Lower leg skin (tissue), 4 donors: ENCODE measurements around the gene ZNF214. TPM values are rescaled to one million over a fixed set of nuclear protein-coding genes. Genes with fewer than 3 reads are reported as not detected.
"Not testable (repeated sequence)": the region's sequence is repeated elsewhere in the genome, so short reads cannot be mapped to it uniquely, and the experiment has no call there.

Experiments
- DNase-seq, 2 donors: peaks; one replicate each; pipeline ENCODE4 v3.0.0-alpha.2; 2019; ENCODE audit warnings: low spot score in 2 of 2
- H3K4me3 ChIP-seq: fragments of 200-600 bp; sonication (generic); 2 replicates; pipeline ENCODE4 v1.5.1; 2017; ENCODE audit warnings: mild to moderate bottlenecking, low read depth; ENCODE audit not compliant: poor library complexity, severe bottlenecking
- CTCF ChIP-seq, 3 donors: fragments of 450-650 bp; IDR thresholded peaks; one replicate each; pipeline ENCODE4 v1.5.1; 2016; ENCODE audit warnings: antibody characterized with exemption in 3 of 3, mild to moderate bottlenecking in 3 of 3, moderate library complexity in 2 of 3
- POLR2A ChIP-seq, 2 donors: fragments of 450-650 bp; IDR thresholded peaks; one replicate each; pipeline ENCODE4 v1.6.1; 2016 to 2017; ENCODE audit warnings: antibody characterized with exemption in 2 of 2, mild to moderate bottlenecking in 1 of 2, moderate library complexity in 1 of 2
- WGBS, 2 donors: methylation state at CpG; one replicate each; pipeline ENCODE4 v1.1.5; 2018; 5-methylcytosine and 5-hydroxymethylcytosine counted together
- intact Hi-C: fragments of 100-400 bp; cut with DNase I; formaldehyde crosslinking; loops from one replicate; pipeline ENCODE4 v1.15.0; 2023; ENCODE audit warnings: low total_unique reads
- total RNA-seq, 4 donors: library from RNA; depleted of rRNA; stranded (reverse); fragments of >200 nt; gene quantifications; one replicate each; pipeline ENCODE4 v1.1.0, GENCODE V29; 2016

ZNF214 gene
- total RNA-seq, 4 donors from 2014 or later = 0.21 to 1.4 (median 0.71) TPM

DNA sequence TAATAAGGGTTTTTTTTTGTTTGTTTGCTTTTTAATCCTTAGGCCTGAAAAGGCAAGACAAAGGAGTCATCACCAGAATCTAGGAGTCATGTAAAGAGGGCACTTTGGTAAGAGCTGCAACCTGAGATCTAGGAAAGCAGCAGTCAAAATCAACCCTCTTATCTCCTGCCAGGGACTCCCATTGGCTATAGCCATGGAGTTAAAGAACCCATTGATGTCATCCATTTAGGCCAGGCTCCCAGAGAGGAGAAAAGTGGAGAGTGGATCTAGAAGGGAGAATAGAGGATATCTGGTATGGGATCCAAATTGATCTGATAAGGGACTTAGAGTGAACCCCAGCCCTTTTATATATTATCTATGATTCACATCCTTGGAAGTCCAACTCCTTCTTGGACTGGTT is 58.0 kb downstream of the ZNF214 start:
- DNase-seq = no peak
- intact Hi-C loops = no loop called here

GRCh38 chr11:6954248-6954647 is 65.9 kb downstream of the ZNF214 start:
- DNase-seq, H3K4me3 ChIP-seq, intact Hi-C loops: not testable (repeated sequence)
- WGBS, 2 donors = 95 to 97% methylated on average over 10 of the region's 10 CpGs

More for the DNA sequence above, 58.0 kb downstream of the ZNF214 start:
- no peak for TF ChIP-seq CTCF (IDR thresholded peaks at IDR 0.05)
- no peak for TF ChIP-seq POLR2A (IDR thresholded peaks at IDR 0.05)
- H3K4me3 ChIP-seq = no peak overlapping the region

Other genes starting within 250 kb of the ZNF214 start
- gene OR2AG2, start 248.4 kb downstream of the ZNF214 start, total RNA-seq = not detected
- gene OR2AG1, start 237.3 kb downstream of the ZNF214 start, total RNA-seq = not detected
- gene OR6A2, start 220.7 kb downstream of the ZNF214 start, total RNA-seq = not detected
- gene OR10A5, start 174.7 kb downstream of the ZNF214 start, total RNA-seq = not detected
- not detected for gene OR10A2, start 157.3 kb downstream of the ZNF214 start, total RNA-seq
- not detected for gene OR10A4, start 143.7 kb downstream of the ZNF214 start, total RNA-seq
- gene OR2D2, start 127.8 kb downstream of the ZNF214 start, total RNA-seq = not detected
- not detected for gene OR2D3, start 99.3 kb downstream of the ZNF214 start, total RNA-seq
- gene ZNF215, start 93.9 kb downstream of the ZNF214 start, total RNA-seq = 1 to 10 TPM in 1 of 4 donors, under 1 TPM in 2, not detected in 1; 0.36 to 2.8 (median 0.51) TPM
- under 1 TPM in 1 of 4 donors, not detected in 3; 0.19 TPM for gene NLRP14, start 133 bp upstream of the ZNF214 start, total RNA-seq
- gene RBMXL2, start 68.7 kb upstream of the ZNF214 start, total RNA-seq = not detected
- gene SYT9, start 231.6 kb upstream of the ZNF214 start, total RNA-seq = under 1 TPM in 3 of 4 donors, not detected in 1; 0.37 to 0.84 (median 0.71) TPM